B cell (primary cell): ENCODE data around the gene ARHGAP18.

Experiments used
- EZH2 ChIP-seq: IDR thresholded peaks from 2 replicates; pipeline ENCODE4 v1.6.1; 2012; ENCODE audit warnings: borderline replicate concordance, low read depth, mild to moderate bottlenecking, moderate library complexity, low read length; ENCODE audit not compliant: insufficient read depth, poor library complexity, severe bottlenecking
- TF ChIP-seq, protein P1 (sequence below): fragments of 200-600 bp; IDR thresholded peaks from one replicate; pipeline ENCODE4 v1.8.0; 2022; ENCODE audit warnings: antibody characterized with exemption, mild to moderate bottlenecking

DNA sequence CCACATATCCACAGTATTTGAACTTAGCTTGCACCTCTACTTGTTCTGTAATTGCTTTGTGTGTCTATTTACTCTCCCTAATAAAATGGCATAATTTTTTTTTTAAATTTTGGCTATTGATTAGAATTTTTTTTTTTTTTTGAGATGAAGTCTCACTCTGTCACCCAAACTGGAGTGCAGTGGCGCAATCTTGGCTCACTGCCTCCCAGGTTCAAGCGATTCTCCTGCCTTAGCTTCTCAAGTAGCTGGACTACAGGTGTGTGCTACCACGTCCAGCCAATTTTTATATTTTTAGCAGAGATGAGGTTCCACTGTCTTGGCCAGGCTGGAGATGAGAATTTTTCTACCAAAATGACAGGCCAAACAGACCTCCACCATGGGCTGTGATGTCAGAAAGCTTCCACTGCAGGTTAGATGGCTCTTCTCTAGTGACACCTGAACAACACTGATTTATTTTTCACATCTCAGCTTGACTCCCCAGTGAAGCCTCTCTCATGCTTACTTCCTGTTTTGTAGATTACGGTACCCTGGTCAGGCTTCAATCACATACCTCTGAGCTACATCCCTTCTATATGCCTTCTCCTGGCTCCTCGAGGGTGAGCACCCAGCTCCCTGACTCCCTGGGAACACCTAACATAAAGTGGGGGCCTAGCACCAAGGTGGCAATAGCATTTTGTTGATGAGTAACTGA, 112.8 kb downstream of the ARHGAP18 start:
- TF ChIP-seq, protein P1, sequence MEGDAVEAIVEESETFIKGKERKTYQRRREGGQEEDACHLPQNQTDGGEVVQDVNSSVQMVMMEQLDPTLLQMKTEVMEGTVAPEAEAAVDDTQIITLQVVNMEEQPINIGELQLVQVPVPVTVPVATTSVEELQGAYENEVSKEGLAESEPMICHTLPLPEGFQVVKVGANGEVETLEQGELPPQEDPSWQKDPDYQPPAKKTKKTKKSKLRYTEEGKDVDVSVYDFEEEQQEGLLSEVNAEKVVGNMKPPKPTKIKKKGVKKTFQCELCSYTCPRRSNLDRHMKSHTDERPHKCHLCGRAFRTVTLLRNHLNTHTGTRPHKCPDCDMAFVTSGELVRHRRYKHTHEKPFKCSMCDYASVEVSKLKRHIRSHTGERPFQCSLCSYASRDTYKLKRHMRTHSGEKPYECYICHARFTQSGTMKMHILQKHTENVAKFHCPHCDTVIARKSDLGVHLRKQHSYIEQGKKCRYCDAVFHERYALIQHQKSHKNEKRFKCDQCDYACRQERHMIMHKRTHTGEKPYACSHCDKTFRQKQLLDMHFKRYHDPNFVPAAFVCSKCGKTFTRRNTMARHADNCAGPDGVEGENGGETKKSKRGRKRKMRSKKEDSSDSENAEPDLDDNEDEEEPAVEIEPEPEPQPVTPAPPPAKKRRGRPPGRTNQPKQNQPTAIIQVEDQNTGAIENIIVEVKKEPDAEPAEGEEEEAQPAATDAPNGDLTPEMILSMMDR, result no peak
- TF ChIP-seq EZH2, result no peak
